Astrocyte (in vitro differentiated cells and primary cell): Measurements from ENCODE around the gene ENPP3. TPM values are rescaled to one million over a fixed set of nuclear protein-coding genes. Genes with fewer than 3 reads are reported as not detected.

ENCODE experiments used
- DNase-seq: peaks from one replicate; pipeline ENCODE4 v3.0.0-alpha.2; 2010; ENCODE audit warnings: low read depth
- FAIRE-seq: peaks from 2 replicates; lab custom pipeline; 2011; peaks lifted over from hg19 to GRCh38; lab: Jason Lieb, UNC
- H2AFZ ChIP-seq: 2 replicates; pipeline ENCODE4 v1.6.0; 2012; ENCODE audit warnings: low read depth, low read length, inconsistent platforms
- H3K27ac ChIP-seq: 2 replicates; pipeline ENCODE4 v1.5.1; 2011; ENCODE audit warnings: low read depth, low read length, inconsistent platforms
- H3K27me3 ChIP-seq: 2 replicates; pipeline ENCODE4 v1.6.0; 2011; ENCODE audit warnings: low read length, inconsistent platforms; ENCODE audit not compliant: insufficient read depth
- H3K36me3 ChIP-seq: 2 replicates; pipeline ENCODE4 v1.5.1; 2011; ENCODE audit warnings: low read length, inconsistent platforms; ENCODE audit not compliant: insufficient read depth
- H3K4me1 ChIP-seq: 2 replicates; pipeline ENCODE4 v1.5.1; 2011; ENCODE audit warnings: low read length, inconsistent platforms; ENCODE audit not compliant: insufficient read depth
- H3K4me2 ChIP-seq: 2 replicates; pipeline ENCODE4 v1.6.0; 2012; ENCODE audit warnings: low read length, inconsistent platforms
- H3K4me3 ChIP-seq: 2 replicates; pipeline ENCODE4 v1.5.1; 2011; ENCODE audit warnings: low read depth, mild to moderate bottlenecking, low read length, inconsistent platforms; ENCODE audit not compliant: insufficient read depth
- H3K79me2 ChIP-seq: 2 replicates; pipeline ENCODE4 v1.6.0; 2012; ENCODE audit warnings: mild to moderate bottlenecking, low read length, inconsistent platforms; ENCODE audit not compliant: insufficient read depth
- H3K9ac ChIP-seq: 2 replicates; pipeline ENCODE4 v1.6.0; 2012; ENCODE audit warnings: mild to moderate bottlenecking, low read length, inconsistent platforms
- H3K9me3 ChIP-seq: 2 replicates; pipeline ENCODE4 v1.5.1; 2012; ENCODE audit warnings: low read depth, mild to moderate bottlenecking, low read length, inconsistent platforms; ENCODE audit not compliant: insufficient read depth
- H4K20me1 ChIP-seq: 2 replicates; pipeline ENCODE4 v1.6.0; 2012; ENCODE audit warnings: low read length, inconsistent platforms; ENCODE audit not compliant: insufficient read depth
- H3K27ac Mint-ChIP-seq: one replicate; pipeline ENCODE4 v1.8.0; 2021; ENCODE audit warnings: mild to moderate bottlenecking, mixed read lengths; ENCODE audit not compliant: unreplicated experiment
- H3K27me3 Mint-ChIP-seq: one replicate; pipeline ENCODE4 v1.8.0; 2021; ENCODE audit warnings: low read depth, mixed read lengths; ENCODE audit not compliant: unreplicated experiment
- H3K36me3 Mint-ChIP-seq: one replicate; pipeline ENCODE4 v1.8.0; 2021; ENCODE audit warnings: low read depth, mixed read lengths; ENCODE audit not compliant: unreplicated experiment
- H3K4me1 Mint-ChIP-seq: one replicate; pipeline ENCODE4 v1.8.0; 2021; ENCODE audit warnings: low read depth, mixed read lengths; ENCODE audit not compliant: unreplicated experiment
- H3K4me3 Mint-ChIP-seq: one replicate; pipeline ENCODE4 v1.8.0; 2021; ENCODE audit warnings: mild to moderate bottlenecking, moderate library complexity, mixed read lengths; ENCODE audit not compliant: unreplicated experiment
- H3K9me3 Mint-ChIP-seq: one replicate; pipeline ENCODE4 v1.8.0; 2021; ENCODE audit warnings: mild to moderate bottlenecking, mixed read lengths; ENCODE audit not compliant: unreplicated experiment
- CTCF ChIP-seq: IDR thresholded peaks from 2 replicates; pipeline ENCODE4 v1.5.1; 2011; ENCODE audit warnings: low read depth, mild to moderate bottlenecking, inconsistent platforms, low read length, moderate library complexity; ENCODE audit not compliant: insufficient read depth
- EZH2 ChIP-seq: IDR thresholded peaks from 2 replicates; pipeline ENCODE4 v1.6.1; 2012; ENCODE audit warnings: mild to moderate bottlenecking, low read length, inconsistent platforms; ENCODE audit not compliant: insufficient read depth
- total RNA-seq: library from RNA; stranded (reverse); gene quantifications from 2 replicates; pipeline ENCODE4 v1.2.1, GENCODE V29; 2021

The ENPP3 gene
- total RNA-seq, 1 donor from 2014 or later: not detected

GRCh38 chr6:131765081-131765803, 128.1 kb downstream of the ENPP3 start:
- no peak overlapping the region for H3K27ac ChIP-seq
- H3K4me1 ChIP-seq: peaks cover 11% of the 10 kb centered on the region
- H3K9me3 Mint-ChIP-seq: peaks cover 2% of the 10 kb centered on the region
- H3K36me3 ChIP-seq: no peaks in the 10 kb centered on the region
- H3K4me3 Mint-ChIP-seq: no peak overlapping the region
- H3K27me3 ChIP-seq: no peaks in the 10 kb centered on the region
- peaks cover 3% of the 10 kb centered on the region for H3K27me3 Mint-ChIP-seq
- TF ChIP-seq EZH2: no peak
- TF ChIP-seq CTCF: no peak
- peak; percentile 81 for FAIRE-seq
- H3K4me1 Mint-ChIP-seq: peaks cover 29% of the 10 kb centered on the region
- no peaks in the 10 kb centered on the region for H3K79me2 ChIP-seq
- H4K20me1 ChIP-seq: no peaks in the 10 kb centered on the region
- no peaks in the 10 kb centered on the region for H3K9me3 ChIP-seq
- no peak overlapping the region for H3K9ac ChIP-seq
- DNase-seq: peak; percentile 92
- H3K36me3 Mint-ChIP-seq: no peaks in the 10 kb centered on the region
- H2AFZ ChIP-seq: no peak overlapping the region
- H3K4me3 ChIP-seq: no peak overlapping the region
- peak overlapping the region; percentile 41 for H3K4me2 ChIP-seq
- H3K27ac Mint-ChIP-seq: peak overlapping the region; percentile 91

GRCh38 chr6:131765804-131766135, 128.7 kb downstream of the ENPP3 start:
- Histone ChIP-seq H3K4me1 (peaks cover 9% of the 10 kb centered on the region), H3K79me2 (no peaks in the 10 kb centered on the region), H2AFZ (no peak overlapping the region), H3K36me3 (no peaks in the 10 kb centered on the region), H3K27me3 (no peaks in the 10 kb centered on the region), H4K20me1 (no peaks in the 10 kb centered on the region), H3K9ac (no peak overlapping the region), H3K27ac (no peak overlapping the region), H3K9me3 (no peaks in the 10 kb centered on the region), H3K4me3 (no peak overlapping the region), H3K4me2 (no peak overlapping the region)
- TF ChIP-seq EZH2: no peak
- no peak for TF ChIP-seq CTCF
- peaks cover 2% of the 10 kb centered on the region for H3K9me3 Mint-ChIP-seq
- FAIRE-seq (no peak), DNase-seq (no peak)
- no peak overlapping the region for H3K4me3 Mint-ChIP-seq
- peaks cover 3% of the 10 kb centered on the region for H3K27me3 Mint-ChIP-seq
- H3K4me1 Mint-ChIP-seq: peaks cover 29% of the 10 kb centered on the region
- H3K36me3 Mint-ChIP-seq: no peaks in the 10 kb centered on the region
- peak overlapping the region; percentile 91 for H3K27ac Mint-ChIP-seq

- Histone ChIP-seq H2AFZ (no peak overlapping the region), H3K9ac (no peak overlapping the region), H3K4me2 (no peak overlapping the region), H3K4me1 (peaks cover 9% of the 10 kb centered on the region), H4K20me1 (no peaks in the 10 kb centered on the region), H3K27ac (no peak overlapping the region), H3K79me2 (no peaks in the 10 kb centered on the region), H3K9me3 (no peaks in the 10 kb centered on the region), H3K4me3 (no peak overlapping the region), H3K27me3 (no peaks in the 10 kb centered on the region), H3K36me3 (no peaks in the 10 kb centered on the region)
- TF ChIP-seq CTCF: no peak
- no peak for TF ChIP-seq EZH2
- H3K27ac Mint-ChIP-seq: no peak overlapping the region
- no peak for FAIRE-seq
- peaks cover 29% of the 10 kb centered on the region for H3K4me1 Mint-ChIP-seq
- H3K36me3 Mint-ChIP-seq: no peaks in the 10 kb centered on the region
- H3K27me3 Mint-ChIP-seq: peaks cover 3% of the 10 kb centered on the region
- no peak overlapping the region for H3K4me3 Mint-ChIP-seq
- H3K9me3 Mint-ChIP-seq: peaks cover 2% of the 10 kb centered on the region
- no peak for DNase-seq
Measured at GRCh38 chr6:131766631-131767030, 129.5 kb downstream of the ENPP3 start.
